ENCODE data around the gene DNAJC8. TPM values are rescaled to one million over a fixed set of nuclear protein-coding genes. Genes with fewer than 3 reads are reported as not detected.

The DNAJC8 gene
- total and polyA plus RNA-seq, 10 of the 15 experiments (the other 5 are each of a cell fraction or from before 2014, with no cell fraction given): 91.2 to 296 (median 152) TPM

GRCh38 chr1:28229089-28229488 is 3.7 kb downstream of the DNAJC8 start:
- no peak overlapping the region for H3K4me2 ChIP-seq (ENCODE audit: control insufficient read depth, insufficient read depth)
- BruUV-seq (replicated peaks): no TSS peak
- no peak overlapping the region for H3K9ac ChIP-seq (ENCODE audit: control insufficient read depth, insufficient read depth, low read length)
- no peak overlapping the region for H3K4me3 ChIP-seq
- peaks cover 1 to 23% of the 10 kb centered on the region in 2 experiments; a peak in 3 of 4 replicates for H3K36me3 ChIP-seq (ENCODE audit: control insufficient read depth in 2 of 2, insufficient read depth in 2 of 2, low read length in 1 of 2)
- H3K79me2 ChIP-seq (ENCODE audit: control insufficient read depth, insufficient read depth, low read length): peaks cover 31% of the 10 kb centered on the region
- no peak for ATAC-seq
- H2AFZ ChIP-seq (ENCODE audit: control insufficient read depth, low read depth, low read length): no peak overlapping the region
- H3K4me1 ChIP-seq (ENCODE audit: control insufficient read depth, insufficient read depth, low read length): no peaks in the 10 kb centered on the region
- POLR2A ChIA-PET: no interaction called here
- in situ Hi-C loops (cut with MboI): no loop called here
- RAD21 ChIA-PET (ENCODE audit: unreplicated experiment): no interaction called here
- CTCF ChIA-PET: interaction anchor here (2.6 kb wide), 1 partner anchor 20 kb away, joined by 7 read pairs; no protein-coding TSS in a partner anchor
- SMC1A ChIA-PET (ENCODE audit: uncharacterized antibody, unreplicated experiment): no interaction called here
- DNase-seq (ENCODE audit: low read depth, low spot score): no peak
- intact Hi-C loops (cut with micrococcal nuclease; ENCODE audit: unreplicated experiment): no loop called here
- TF ChIP-seq SMAD1 (IDR thresholded peaks at IDR 0.05; ENCODE audit: low read depth, partially characterized antibody) (no peak), MLLT1 (IDR thresholded peaks at IDR 0.05) (no peak), CREM (IDR thresholded peaks at IDR 0.05; ENCODE audit: low read depth) (no peak), CHD4 (IDR thresholded peaks at IDR 0.05) (no peak), PKNOX1 (IDR thresholded peaks at IDR 0.05) (no peak), SREBF1 (IDR thresholded peaks at IDR 0.05; ENCODE audit: low read length) (no peak), KLF5 (IDR thresholded peaks at IDR 0.05; ENCODE audit: partially characterized antibody) (no peak), FOS (IDR thresholded peaks at IDR 0.05; ENCODE audit: borderline replicate concordance, extremely low read depth, insufficient read length) (no peak), TCF7 (IDR thresholded peaks at IDR 0.05; ENCODE audit: borderline replicate concordance) (no peak), HDAC2 (IDR thresholded peaks at IDR 0.05) (no peak), HDGF (IDR thresholded peaks at IDR 0.05) (no peak)
- TF ChIP-seq, protein P1, sequence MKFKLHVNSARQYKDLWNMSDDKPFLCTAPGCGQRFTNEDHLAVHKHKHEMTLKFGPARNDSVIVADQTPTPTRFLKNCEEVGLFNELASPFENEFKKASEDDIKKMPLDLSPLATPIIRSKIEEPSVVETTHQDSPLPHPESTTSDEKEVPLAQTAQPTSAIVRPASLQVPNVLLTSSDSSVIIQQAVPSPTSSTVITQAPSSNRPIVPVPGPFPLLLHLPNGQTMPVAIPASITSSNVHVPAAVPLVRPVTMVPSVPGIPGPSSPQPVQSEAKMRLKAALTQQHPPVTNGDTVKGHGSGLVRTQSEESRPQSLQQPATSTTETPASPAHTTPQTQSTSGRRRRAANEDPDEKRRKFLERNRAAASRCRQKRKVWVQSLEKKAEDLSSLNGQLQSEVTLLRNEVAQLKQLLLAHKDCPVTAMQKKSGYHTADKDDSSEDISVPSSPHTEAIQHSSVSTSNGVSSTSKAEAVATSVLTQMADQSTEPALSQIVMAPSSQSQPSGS (IDR thresholded peaks at IDR 0.05; ENCODE audit: low read length): no peak
- no peaks in the 10 kb centered on the region for H3K27me3 ChIP-seq (replicated peaks in 1 of 2; ENCODE audit: control insufficient read depth in 2 of 2, insufficient read depth in 2 of 2, low read length in 1 of 2)
- H4K20me1 ChIP-seq (ENCODE audit: control insufficient read depth, insufficient read depth): no peaks in the 10 kb centered on the region
- H3K9me3 ChIP-seq (replicated peaks; ENCODE audit: control insufficient read depth, insufficient read depth, low read length): no peaks in the 10 kb centered on the region
- no peak for FAIRE-seq
- no peak overlapping the region for H3K27ac ChIP-seq (ENCODE audit: control insufficient read depth, insufficient read depth)

Measured in GM12878 (cell line).